Neuron (in vitro differentiated cells): ENCODE results near the gene PKP4.

Experiments
- H2AFZ ChIP-seq: one replicate; pipeline ENCODE4 v1.6.1; 2013; ENCODE audit warnings: low read depth, mild to moderate bottlenecking, inconsistent platforms, low read length, moderate library complexity
- H3K27me3 ChIP-seq: one replicate; pipeline ENCODE4 v1.6.1; 2013; ENCODE audit warnings: low read length; ENCODE audit not compliant: insufficient read depth
- H3K36me3 ChIP-seq: one replicate; pipeline ENCODE4 v1.6.1; 2013; ENCODE audit warnings: low read length; ENCODE audit not compliant: insufficient read depth
- H3K4me1 ChIP-seq: one replicate; pipeline ENCODE4 v1.6.1; 2013; ENCODE audit warnings: low read length; ENCODE audit not compliant: insufficient read depth
- H3K4me3 ChIP-seq: 2 replicates; pipeline ENCODE4 v1.5.1; 2013; ENCODE audit warnings: mild to moderate bottlenecking, low read length, moderate library complexity
- H3K9me3 ChIP-seq: one replicate; pipeline ENCODE4 v1.6.1; 2013; ENCODE audit warnings: low read length

Gene PKP4

GRCh38 chr2:158713523-158714138, 256.9 kb downstream of the PKP4 start:
- no peaks in the 10 kb centered on the region for H3K4me1 ChIP-seq
- H2AFZ ChIP-seq, result no peak overlapping the region
- no peaks in the 10 kb centered on the region for H3K27me3 ChIP-seq
- no peak overlapping the region for H3K4me3 ChIP-seq
- no peaks in the 10 kb centered on the region for H3K9me3 ChIP-seq
- H3K36me3 ChIP-seq, result no peaks in the 10 kb centered on the region

GRCh38 chr2:158714420-158714819, 257.7 kb downstream of the PKP4 start:
- no peaks in the 10 kb centered on the region for H3K36me3 ChIP-seq
- H3K27me3 ChIP-seq, result no peaks in the 10 kb centered on the region
- H3K4me1 ChIP-seq, result no peaks in the 10 kb centered on the region

GRCh38 chr2:158715357-158715756, 258.6 kb downstream of the PKP4 start:
- H2AFZ ChIP-seq, result no peak overlapping the region
- no peak overlapping the region for H3K4me3 ChIP-seq
- no peaks in the 10 kb centered on the region for H3K27me3 ChIP-seq
- H3K9me3 ChIP-seq, result no peaks in the 10 kb centered on the region
- H3K4me1 ChIP-seq, result no peaks in the 10 kb centered on the region
- no peaks in the 10 kb centered on the region for H3K36me3 ChIP-seq

More at GRCh38 chr2:158714420-158714819, 257.7 kb downstream of the PKP4 start:
- no peaks in the 10 kb centered on the region for H3K9me3 ChIP-seq
- no peak overlapping the region for H2AFZ ChIP-seq
- H3K4me3 ChIP-seq, result no peak overlapping the region

GRCh38 chr2:158716121-158716791, 259.5 kb downstream of the PKP4 start:
- no peak overlapping the region for H3K4me3 ChIP-seq
- H2AFZ ChIP-seq, result no peak overlapping the region
- no peaks in the 10 kb centered on the region for H3K4me1 ChIP-seq
- no peaks in the 10 kb centered on the region for H3K36me3 ChIP-seq
- H3K27me3 ChIP-seq, result no peaks in the 10 kb centered on the region
- H3K9me3 ChIP-seq, result no peaks in the 10 kb centered on the region

- H3K9me3 ChIP-seq, result no peaks in the 10 kb centered on the region
These were observed 260.2 kb downstream of the PKP4 start for GRCh38 chr2:158716921-158717320.

GRCh38 chr2:158717366-158718195, 260.8 kb downstream of the PKP4 start:
- Histone ChIP-seq H3K4me3 (no peak overlapping the region), H2AFZ (no peak overlapping the region), H3K36me3 (no peaks in the 10 kb centered on the region), H3K27me3 (no peaks in the 10 kb centered on the region), H3K9me3 (no peaks in the 10 kb centered on the region), H3K4me1 (no peaks in the 10 kb centered on the region)

More at GRCh38 chr2:158716921-158717320, 260.2 kb downstream of the PKP4 start:
- no peak overlapping the region for H2AFZ ChIP-seq
- H3K4me1 ChIP-seq, result no peaks in the 10 kb centered on the region
- H3K36me3 ChIP-seq, result no peaks in the 10 kb centered on the region
- H3K27me3 ChIP-seq, result no peaks in the 10 kb centered on the region
- H3K4me3 ChIP-seq, result no peak overlapping the region

GRCh38 chr2:158718196-158718585, 261.4 kb downstream of the PKP4 start:
- H3K4me3 ChIP-seq, result no peak overlapping the region
- no peaks in the 10 kb centered on the region for H3K4me1 ChIP-seq
- no peaks in the 10 kb centered on the region for H3K9me3 ChIP-seq
- no peaks in the 10 kb centered on the region for H3K36me3 ChIP-seq
- no peak overlapping the region for H2AFZ ChIP-seq
- H3K27me3 ChIP-seq, result no peaks in the 10 kb centered on the region

GRCh38 chr2:158718851-158719250, 262.1 kb downstream of the PKP4 start:
- Histone ChIP-seq H3K9me3 (no peaks in the 10 kb centered on the region), H2AFZ (no peak overlapping the region), H3K4me1 (no peaks in the 10 kb centered on the region), H3K36me3 (no peaks in the 10 kb centered on the region), H3K4me3 (no peak overlapping the region), H3K27me3 (no peaks in the 10 kb centered on the region)

- Histone ChIP-seq H3K27me3 (no peaks in the 10 kb centered on the region), H3K36me3 (no peaks in the 10 kb centered on the region), H3K4me1 (no peaks in the 10 kb centered on the region), H3K9me3 (no peaks in the 10 kb centered on the region), H2AFZ (no peak overlapping the region), H3K4me3 (no peak overlapping the region)
These were observed 262.7 kb downstream of the PKP4 start for GRCh38 chr2:158719403-158719802.

- Histone ChIP-seq H3K4me1 (no peaks in the 10 kb centered on the region), H3K36me3 (no peaks in the 10 kb centered on the region), H3K27me3 (no peaks in the 10 kb centered on the region), H3K4me3 (no peak overlapping the region), H2AFZ (no peak overlapping the region), H3K9me3 (no peaks in the 10 kb centered on the region)
These were observed 265.7 kb downstream of the PKP4 start for GRCh38 chr2:158722266-158723105.

GRCh38 chr2:158723181-158723838, 266.6 kb downstream of the PKP4 start:
- H2AFZ ChIP-seq, result no peak overlapping the region
- H3K27me3 ChIP-seq, result no peaks in the 10 kb centered on the region
- H3K9me3 ChIP-seq, result no peaks in the 10 kb centered on the region
- no peaks in the 10 kb centered on the region for H3K4me1 ChIP-seq
- no peaks in the 10 kb centered on the region for H3K36me3 ChIP-seq
- H3K4me3 ChIP-seq, result no peak overlapping the region
